Right forelimb (tissue), 1 donor: ENCODE measurements around the gene TMEM178B.

Experiments
- DNase-seq: peaks from one replicate; pipeline ENCODE4 v3.0.0-alpha.2; 2018

Gene TMEM178B

GRCh38 chr7:141436575-141437075 lies 362.8 kb downstream of the TMEM178B start:
- no peak for DNase-seq

GRCh38 chr7:141439164-141439563 lies 365.3 kb downstream of the TMEM178B start:
- DNase-seq = no peak

DNA sequence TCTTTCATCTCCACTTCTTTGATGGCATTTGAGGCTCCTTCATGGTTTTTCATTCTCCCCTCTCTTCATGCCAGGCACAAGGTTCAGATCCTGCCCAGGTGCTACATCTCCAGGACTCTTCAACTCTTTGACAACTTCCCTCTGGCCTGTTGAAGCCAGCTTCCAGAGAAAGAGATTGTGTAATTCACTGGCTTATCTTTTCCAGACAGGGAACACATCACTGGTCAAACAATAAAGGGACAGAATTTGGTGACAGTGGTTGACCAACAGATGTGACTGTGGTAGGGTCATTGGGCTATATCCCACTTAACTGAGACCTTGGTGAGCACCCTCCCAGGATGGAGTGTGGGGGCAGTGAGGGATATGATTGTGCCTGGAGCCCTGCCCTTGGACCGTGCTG lies 365.9 kb downstream of the TMEM178B start:
- DNase-seq = no peak

DNA sequence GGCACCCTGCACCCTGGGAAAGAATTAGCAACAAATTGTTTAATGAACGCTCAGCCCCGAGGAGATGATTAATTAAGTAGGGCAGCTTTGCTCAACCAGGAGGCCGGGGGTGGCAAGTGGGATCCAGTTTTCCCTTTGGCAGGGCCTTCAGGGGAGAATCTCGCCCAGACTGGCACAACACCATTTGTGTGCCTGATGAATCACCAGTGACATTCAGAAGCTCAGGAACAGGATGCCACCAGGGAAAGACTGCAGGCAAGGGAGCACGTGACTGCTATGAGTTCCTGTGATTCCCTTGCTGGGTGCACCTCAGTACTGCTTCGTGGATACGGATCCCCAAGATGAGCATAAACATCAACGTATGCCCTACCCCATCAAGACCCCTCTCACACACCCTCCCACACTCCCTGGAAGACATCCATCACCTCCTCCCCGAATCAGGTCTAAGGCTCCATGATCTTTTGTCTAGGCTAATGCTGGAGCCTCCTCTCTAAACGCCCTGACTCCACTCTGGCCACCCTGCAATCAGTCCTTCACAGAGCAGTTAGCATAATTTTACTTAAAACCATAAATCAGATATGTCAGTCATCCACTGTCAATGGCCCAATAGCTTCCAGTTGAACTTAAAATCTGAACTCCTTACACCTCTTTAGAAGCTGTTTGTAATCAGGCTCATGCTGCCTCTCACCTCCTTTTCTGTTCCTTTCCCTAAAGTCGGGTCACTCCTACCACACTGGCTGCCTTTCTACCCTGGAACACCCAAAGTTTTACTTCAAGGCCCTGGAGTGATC lies 368.2 kb downstream of the TMEM178B start:
- no peak for DNase-seq

GRCh38 chr7:141442781-141443180 lies 368.9 kb downstream of the TMEM178B start:
- DNase-seq = no peak

DNA sequence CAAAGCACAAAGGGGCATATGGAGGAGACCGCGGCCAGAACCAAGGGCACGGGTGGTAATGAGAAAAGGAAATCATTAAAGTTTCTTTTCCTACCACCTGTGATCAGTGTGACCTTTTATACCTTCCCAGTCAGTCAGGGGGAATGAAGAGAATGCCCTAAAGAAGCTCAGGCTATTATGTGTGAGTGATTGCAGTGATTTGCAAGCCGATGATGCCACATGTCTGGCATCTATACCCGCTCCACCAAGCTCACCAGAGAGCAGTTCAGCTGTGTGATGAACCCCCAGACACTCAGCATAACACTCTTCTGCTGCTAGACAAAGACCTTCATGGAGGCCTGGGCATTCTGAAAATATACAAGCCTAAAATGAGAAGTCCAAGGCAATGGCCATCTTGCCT lies 371.1 kb downstream of the TMEM178B start:
- no peak for DNase-seq

- DNase-seq = no peak
These were observed 377.4 kb downstream of the TMEM178B start for GRCh38 chr7:141451232-141451631.

DNA sequence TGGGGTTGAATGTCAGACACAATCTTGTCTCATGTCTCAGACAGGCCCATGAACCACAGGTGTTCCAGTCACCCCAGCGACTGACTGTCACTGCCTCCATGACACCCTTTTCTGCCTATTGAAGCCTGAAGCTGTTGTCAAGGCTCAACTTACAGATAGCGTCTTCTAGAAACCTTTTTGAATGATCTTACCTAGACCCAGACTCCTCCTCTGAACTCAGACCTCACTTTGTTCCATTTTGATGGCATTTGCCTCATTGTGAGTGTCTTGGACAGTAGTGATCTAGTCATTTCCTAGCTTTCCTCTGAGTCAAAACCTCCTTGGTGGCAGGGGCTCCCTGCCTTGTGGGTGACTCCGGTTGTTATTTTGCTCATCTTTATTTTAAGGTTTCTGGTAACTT lies 379.0 kb downstream of the TMEM178B start:
- DNase-seq = no peak

DNA sequence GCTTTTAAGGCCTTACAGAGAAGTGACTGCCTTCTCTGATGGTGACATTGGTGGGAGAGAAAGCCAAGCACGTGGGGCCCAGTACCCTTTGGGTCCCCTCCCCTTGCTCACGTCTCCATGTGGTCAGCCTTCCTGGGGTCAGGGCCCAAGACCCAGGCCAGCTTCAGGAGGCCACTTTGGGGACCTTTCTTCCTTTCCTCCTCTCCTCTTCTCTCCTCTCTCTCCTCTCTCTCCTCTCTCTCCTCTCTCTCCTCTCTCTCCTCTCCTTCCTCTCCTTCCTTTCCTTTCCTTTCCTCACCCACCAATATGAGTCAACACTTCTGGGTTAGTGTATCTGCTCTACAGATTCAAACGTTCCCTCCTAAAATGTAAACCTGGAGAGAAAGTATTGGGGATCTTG lies 380.5 kb downstream of the TMEM178B start:
- no peak for DNase-seq

DNA sequence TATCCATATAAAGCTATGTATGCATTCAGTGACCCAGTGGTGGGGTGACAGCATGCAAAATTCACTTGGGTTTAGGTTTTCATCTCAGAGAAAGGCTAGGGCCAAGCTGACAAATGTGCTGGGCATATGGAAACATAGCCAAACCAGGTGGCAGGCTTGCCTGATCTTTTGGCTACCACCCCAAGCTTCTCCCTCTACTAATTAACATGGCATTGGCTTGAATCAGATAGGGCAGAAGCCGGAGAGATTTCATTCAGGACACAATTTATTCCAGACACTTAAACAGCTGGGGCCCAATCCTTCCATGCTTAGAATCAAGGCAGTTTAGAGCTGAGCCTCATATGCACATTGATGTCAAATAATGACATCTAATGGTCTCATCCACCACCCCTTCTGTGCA lies 381.9 kb downstream of the TMEM178B start:
- DNase-seq = no peak

GRCh38 chr7:141456298-141456697 lies 382.4 kb downstream of the TMEM178B start:
- DNase-seq = no peak

- DNase-seq = no peak
These were observed 382.8 kb downstream of the TMEM178B start for GRCh38 chr7:141456711-141457110.

- no peak for DNase-seq
These were observed 387.2 kb downstream of the TMEM178B start for GRCh38 chr7:141460781-141461715.

DNA sequence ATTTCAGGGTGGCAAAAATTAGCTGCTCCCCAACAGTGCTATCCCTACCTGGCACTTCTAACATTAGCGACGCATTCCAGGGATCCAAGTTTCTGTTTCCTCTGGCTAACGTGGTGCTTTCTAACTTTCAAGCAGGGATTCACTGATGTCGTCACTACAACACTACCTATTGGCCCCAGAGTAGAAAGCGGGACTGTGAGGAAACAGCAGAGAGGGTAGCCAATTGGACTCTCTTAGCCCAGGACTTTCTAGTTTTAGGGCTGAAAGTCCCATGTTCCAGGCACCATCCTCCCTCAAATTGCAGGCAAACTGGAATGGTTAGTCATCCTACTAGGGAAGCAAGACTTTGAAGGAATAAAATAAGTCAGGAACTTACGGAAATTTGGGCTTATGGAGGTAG lies 388.1 kb downstream of the TMEM178B start:
- DNase-seq = no peak

- DNase-seq = no peak
These were observed 389.1 kb downstream of the TMEM178B start for GRCh38 chr7:141462958-141463357.

DNA sequence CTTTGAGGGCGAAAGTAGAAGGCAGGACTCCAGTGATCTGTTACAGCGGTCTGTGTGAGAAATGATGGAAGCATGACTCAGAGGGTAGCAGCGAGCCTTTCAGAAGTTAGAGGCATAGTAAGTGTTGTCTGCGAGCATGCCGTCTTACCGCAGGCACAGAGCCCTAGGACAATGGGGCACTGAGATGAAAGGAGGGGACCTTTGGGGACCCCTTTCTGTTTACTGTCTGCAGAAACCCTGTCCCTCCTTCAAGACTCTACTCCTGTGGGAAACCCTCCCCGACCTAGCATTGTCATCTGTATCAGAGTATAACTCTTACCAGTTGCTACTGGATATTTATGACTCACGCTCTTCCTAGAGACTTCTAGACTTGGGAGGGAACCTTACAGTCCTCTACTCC lies 390.1 kb downstream of the TMEM178B start:
- DNase-seq = no peak

DNA sequence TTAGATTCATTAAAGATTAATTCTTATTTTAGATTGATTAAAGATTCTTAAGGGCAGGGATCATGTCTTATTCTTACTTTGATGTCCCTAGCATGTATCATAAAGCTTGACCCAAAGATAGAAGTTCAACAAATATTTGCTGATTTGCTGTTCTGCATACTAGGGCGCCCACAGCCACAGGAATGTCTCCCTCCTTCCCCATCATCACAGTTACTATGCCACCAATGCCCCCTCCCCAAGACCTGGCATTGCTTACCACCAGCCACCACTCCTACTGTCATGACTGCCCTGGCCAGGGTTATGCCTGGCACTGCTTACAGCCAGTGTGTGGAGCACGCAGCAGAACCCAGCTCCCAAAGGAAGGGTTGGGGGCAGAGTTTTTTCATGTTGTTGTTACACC lies 390.7 kb downstream of the TMEM178B start:
- no peak for DNase-seq

DNA sequence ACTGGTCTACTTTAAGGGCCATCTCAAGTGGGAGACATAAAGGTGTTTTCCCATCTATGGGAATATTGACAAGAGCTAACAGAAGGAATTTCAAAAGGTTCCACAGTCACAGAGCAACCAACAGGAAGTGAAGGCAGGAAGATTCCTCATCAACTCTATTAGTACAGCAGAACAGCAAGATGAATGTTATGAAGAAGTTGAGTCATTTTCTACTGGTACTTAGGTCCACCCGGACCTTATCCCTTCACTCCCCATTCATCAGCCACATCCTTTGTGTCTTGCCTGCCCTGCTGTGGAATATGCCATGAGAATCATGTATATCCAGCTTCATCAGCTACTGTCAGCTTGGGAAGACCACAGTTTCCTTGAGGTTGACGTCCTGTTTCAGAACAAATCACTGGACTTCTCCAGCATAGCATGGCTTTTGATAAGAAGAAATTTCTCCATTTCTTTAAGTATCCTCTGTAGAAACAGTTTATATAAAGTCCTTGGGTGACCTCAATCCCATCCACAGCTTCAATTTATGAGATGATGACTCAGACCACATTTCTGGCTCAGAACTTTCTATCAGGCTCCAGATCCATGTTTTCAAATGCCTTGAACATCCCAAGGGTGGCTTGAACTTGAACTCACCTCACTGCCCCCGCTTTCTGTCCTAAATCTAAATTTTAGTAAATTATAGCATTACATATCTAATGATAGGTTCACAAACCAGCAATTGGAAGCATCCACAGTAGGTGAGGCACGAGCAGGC lies 392.5 kb downstream of the TMEM178B start:
- no peak for DNase-seq

- no peak for DNase-seq
These were observed 394.5 kb downstream of the TMEM178B start for GRCh38 chr7:141468341-141468740.

- DNase-seq = no peak
These were observed 401.8 kb downstream of the TMEM178B start for GRCh38 chr7:141475679-141476078.

DNA sequence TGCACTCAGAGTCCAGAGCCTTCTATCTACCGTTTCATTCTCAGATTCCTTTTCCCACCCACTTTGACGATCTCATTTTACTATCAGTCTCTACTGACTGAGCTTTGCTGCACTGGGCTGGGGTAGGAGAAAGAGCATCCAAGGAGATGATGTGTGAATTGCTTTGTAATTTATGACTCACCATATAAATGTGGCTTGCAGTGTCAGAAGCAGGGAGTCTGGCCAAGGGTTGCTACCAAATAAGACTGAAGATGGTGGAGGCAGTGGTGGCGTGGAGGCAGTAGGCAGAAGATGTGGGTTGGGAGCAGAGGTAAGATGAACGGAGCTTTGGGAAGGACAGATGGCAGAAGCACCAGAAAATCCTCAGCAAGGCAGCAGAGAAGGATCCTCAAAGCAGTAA lies 404.0 kb downstream of the TMEM178B start:
- DNase-seq = no peak

DNA sequence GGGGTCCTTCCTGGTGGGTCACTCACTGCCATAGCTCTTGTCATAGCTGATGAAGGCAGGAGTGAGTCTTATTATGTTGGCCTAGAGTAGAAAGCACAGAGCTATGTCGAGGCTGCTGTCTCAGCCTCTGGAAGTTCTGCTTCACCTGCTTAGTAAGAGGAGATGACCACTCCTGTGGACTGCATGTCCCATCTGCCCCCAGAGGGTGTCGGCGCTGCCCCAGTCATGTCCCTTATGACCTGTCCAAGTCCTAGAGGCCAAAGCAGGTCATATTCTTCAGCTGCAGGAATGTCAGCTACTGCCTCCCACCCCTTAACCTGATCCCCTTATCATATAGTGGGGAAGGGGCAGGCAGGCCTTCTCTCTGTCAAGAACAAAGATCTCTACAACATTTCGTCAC lies 405.0 kb downstream of the TMEM178B start:
- DNase-seq = no peak

GRCh38 chr7:141480953-141481352 lies 407.1 kb downstream of the TMEM178B start:
- DNase-seq = no peak
